Fibroblast of peridontal ligament (primary cell): ENCODE measurements around the gene IL12RB2.

ENCODE experiments used
- DNase-seq: peaks from one replicate; pipeline ENCODE4 v3.0.0-alpha.2; 2010; ENCODE audit errors: extremely low read depth

Gene IL12RB2

DNA sequence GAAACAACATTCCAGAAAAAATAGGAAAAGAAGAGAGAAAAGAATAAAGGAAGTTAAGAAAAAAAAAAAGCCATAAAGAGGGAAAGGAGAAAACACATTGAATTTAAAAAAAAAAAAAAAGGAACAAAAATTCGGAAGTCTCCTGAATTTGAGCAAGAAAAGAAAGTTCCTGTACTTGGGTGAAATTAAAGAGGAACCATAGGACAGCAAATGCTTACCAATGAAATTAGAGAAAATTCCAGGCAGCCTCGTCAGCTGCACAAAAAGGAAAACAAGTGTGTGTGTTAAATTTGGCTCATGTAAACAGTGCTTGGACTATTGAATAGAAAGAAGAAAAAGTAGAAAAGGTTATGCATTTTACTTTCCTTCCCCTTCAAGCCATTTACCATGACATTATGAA is 4.9 kb downstream of the IL12RB2 start:
- no peak for DNase-seq

DNA sequence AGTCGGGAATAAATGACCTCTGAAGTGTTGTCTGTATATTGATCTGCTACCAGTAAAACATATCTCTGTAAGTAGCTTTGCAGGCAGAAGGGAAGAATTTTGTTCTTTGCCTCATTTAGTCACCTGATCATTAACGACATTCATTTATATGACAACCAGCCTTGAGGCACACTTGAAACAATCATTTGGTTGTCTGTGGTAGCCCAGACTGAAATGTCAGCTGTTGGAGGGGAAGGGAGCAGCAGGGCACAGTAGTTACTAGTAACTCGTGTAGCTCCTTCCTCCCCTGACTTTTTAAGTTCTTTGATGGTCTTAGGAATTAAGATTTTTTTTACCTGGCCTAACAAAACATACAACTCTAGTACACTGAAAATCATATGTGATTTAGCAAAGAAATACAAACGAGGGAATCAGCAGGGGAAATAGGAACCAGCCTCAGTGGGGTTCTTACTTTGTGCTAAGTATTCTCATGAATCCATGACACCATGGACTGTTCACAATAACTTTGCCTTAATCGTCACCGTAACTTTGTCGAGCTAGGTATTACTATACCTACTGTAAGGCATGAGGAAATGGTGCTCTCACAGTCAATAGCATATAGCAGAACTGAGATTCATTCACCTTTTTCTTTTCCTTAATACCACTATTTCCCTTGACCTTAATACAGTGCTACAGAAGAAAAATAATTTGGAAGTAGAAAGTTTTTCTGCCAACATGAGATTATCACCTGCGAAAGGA is 6.4 kb downstream of the IL12RB2 start:
- DNase-seq = no peak

DNA sequence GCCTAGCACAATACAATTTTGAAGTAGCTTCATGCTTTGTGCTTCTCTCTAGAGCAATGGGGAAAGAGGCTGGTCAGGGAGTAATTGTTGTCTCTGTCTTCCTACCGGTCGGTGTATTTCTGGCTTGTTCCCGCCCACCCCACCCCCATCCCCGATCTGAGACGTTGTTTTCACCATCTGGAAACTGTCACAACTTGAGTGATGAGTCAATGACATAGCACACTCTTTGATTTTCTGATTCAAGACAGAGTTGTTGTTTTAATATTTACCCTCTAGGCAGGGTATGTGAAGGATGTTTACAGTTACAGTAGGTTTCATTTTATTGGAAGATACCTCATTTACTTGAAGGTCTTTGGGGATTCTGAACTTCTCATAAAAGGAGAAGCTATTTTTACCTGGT is 7.0 kb downstream of the IL12RB2 start:
- no peak for DNase-seq

DNA sequence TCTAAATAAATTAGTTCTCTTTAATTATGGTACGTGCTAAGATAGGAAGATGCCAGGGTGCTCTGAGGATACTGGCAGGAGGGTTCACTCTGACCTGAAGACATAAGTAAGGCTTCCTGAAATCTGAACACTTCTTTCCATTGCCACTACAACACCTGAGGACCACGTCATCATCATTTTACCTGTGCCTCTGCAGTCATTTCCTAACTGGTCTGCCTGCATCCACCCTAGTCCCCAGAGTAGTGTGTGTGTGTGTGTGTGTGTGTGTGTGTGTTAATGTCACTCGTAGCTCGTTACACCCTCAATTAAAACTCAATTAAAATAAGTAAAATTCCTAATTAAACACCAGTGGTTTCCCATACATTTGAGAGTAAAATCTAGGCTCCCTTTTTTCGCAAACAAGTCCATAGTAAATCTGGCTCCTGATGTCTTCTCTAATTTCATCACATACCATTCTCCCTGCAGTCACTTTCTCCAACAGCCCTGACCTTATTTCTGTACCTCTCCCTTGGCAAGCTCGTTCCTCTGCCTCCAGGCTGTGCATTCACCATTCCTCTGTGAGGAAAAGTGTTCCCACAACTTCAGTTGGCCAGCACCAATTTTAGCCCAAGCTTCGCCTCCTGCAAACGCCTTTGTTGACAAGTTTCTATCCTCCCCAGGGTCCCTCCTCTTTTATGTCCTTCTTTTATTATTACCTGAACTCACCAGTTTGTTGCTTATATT is 8.7 kb downstream of the IL12RB2 start:
- DNase-seq = no peak

DNA sequence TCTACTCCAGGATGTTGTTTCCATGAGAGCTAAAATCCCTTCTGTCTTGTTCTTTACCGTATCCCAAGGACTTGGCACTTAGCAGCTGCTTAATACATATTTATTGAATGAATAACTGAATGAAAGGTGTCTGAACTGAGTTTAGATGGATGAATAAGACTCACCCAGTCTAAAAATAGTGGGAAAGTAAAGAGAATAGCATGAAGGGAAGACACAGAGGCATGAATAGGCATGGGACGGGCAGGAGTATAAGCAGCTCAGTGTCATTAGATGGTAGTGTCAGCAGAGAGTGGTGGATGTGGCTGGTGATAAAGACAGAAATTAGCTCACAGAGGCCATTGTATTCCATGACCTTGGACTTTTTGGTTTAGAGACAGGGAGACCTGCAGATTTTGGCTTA is 9.2 kb downstream of the IL12RB2 start:
- DNase-seq = no peak

- no peak for DNase-seq
These were observed 10.1 kb downstream of the IL12RB2 start for GRCh38 chr1:67317803-67318202.

DNA sequence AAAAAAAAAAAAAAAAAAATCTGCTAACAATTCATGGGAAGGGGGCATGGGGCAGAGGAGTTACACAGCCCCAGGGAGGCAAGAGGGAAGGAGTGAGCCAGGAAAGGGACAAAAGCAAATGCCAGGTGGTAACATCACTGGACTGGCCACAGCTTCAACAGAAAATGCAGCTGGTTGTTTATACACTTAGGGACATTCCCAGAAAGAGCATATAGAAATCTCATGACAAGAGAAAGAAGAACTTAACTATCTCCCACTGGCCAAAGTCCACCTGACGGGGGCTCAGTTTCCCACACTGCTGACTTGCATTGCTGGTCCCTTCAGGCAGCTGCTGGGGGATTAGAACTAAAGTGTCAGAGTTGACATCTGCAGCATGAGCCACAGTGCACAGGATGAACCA is 14.8 kb downstream of the IL12RB2 start:
- no peak for DNase-seq

- no peak for DNase-seq
These were observed 15.4 kb downstream of the IL12RB2 start for GRCh38 chr1:67323087-67323486.

GRCh38 chr1:67324068-67324467 is 16.4 kb downstream of the IL12RB2 start:
- DNase-seq = no peak

- DNase-seq = no peak
These were observed 20.3 kb downstream of the IL12RB2 start for GRCh38 chr1:67327864-67328466.

DNA sequence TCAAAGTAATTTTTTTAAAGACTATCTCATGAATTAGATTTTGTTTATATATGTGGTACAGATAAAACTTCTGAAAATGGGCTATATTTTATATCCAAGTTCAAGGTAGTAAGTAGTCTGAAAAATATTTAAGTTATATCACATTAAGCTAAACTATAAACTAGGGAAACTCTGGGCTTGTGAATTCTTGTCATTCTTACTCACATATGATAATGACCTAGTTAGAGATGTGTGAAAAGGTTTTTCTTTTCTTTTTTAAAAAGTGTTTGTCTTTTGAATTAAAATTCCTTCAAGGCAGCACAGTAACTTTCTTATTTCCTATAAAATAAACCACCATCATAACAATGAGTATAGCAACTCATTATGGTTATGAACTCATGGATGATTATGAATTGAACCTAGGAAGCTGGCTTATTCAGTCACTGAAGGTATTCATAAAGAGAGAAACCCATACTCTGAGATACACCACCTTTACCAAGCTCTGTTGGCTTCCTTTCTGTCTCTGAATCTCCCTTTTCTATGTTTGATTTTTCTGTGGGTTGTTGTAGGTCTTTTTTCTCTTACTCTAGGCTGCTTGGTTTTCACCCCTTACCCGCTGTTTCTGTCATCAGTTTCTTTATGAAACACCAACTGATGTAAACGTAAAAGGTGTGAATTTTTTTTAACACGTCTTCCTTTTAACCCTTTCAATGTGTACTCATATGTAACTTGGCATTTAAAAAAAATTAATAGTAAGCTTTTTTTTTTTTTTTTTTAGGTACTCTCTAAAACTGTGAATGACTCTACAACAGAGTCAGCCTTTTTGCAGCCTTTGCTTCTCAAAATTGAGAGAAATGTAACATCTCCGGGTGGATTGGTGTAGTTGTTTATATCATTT is 25.2 kb downstream of the IL12RB2 start:
- no peak for DNase-seq

DNA sequence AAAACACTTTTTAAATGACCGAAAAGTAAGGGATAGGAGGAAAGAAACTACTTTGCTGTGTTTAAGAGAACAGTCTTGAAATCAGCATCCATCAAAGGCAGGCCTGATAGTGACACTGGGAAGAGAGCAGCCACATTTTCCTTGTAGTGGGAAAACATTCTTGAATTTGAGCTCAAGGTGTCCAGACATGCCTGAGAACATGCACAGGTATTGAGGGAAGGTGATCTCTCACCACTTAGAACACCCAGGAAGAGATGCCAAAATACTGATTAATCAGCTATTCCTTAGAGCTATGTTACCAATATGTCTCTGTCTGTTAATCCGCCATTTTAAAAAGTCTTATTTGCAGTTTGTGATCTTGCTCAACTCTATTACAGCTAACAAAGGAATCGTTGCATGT is 25.9 kb downstream of the IL12RB2 start:
- no peak for DNase-seq

DNA sequence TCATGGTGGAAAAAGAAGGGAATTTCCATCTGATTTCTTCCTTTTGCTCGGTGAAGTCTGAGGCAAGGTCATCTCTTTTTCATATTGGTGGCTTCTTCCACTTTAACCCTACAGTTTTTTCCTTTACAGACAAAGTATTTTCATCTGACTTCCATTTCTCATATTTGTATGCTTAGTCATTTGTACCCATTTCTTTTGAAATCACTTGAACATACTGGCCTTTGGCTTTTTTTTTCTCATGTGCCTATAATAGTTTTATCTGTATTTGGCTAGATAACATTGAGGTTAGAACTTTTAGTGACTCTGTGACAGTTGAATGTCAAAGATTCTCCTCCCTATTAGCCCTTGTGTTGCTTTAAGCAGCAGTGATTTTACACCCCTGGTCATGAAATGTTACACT is 27.7 kb downstream of the IL12RB2 start:
- no peak for DNase-seq

- DNase-seq = no peak
These were observed 28.5 kb downstream of the IL12RB2 start for GRCh38 chr1:67336157-67336556.

DNA sequence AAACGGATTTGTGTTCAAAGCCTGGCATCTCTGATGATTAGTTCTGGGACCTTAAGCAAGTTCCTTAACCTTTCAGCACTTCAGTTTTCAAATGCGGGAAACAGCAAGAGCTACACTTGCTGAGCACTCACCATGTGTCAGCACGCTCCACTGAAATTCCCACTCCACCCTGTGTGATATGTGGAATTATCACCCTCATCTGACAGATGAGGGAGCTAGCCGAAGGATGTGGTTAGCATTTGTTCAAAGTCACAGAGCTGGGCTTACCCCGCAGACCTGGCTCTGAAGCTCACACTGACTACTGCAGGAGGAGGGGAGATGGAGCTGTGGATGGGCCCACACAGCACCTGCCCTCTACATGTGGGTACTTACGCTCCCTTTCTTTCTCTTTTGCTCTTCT is 29.1 kb downstream of the IL12RB2 start:
- no peak for DNase-seq

DNA sequence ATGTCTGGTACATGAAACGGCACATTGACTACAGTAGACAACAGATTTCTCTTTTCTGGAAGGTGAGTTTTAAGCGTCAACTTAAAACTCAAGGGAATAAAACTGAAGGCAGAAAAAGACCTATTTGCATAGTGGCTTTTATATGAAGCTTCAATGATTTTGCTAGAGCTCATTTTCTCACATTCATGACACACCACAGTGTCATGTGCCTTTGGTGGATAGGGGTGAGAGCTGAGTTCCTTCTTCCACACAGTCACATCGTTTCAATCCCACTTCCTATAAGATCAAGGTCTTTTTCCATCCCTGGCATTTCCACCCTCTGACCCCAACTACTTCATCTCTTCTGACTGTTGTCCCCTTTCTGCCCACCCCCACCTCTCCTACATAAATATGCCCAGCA is 31.0 kb downstream of the IL12RB2 start:
- DNase-seq = no peak

DNA sequence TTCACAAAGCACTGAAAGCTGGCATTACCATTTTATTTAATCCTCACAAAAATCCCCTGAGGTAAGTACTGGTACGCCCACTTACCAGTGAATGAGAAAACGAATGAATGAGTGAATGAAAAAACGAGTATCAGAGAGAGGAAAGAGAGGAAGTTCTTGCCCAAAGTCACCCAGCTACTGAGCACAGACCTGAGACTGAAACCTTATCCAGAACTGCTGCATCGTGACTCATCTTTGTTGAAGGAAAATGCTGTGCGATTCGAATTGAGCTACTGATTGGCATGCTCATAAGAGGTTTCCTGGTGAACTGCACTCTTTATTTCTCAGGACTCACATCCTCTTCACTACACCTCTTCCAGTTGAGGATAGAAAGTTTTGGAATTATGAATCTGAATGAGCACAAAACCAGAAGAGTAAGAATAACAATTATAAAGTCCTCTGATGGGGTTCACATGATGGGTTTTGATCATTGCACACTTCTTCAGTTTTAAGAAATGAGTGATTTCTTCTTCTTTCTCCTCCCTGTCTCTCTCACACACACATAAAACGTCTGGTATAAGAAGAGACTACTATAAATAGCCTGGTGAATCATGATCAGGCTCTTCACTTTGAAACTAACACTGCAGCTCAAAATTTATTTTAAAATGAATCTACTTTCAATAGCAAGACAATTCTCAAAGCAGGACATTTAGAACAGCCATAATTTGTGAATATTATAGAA is 32.1 kb downstream of the IL12RB2 start:
- peak; percentile 81 for DNase-seq

GRCh38 chr1:67342076-67342890 is 34.6 kb downstream of the IL12RB2 start:
- DNase-seq = no peak

- no peak for DNase-seq
These were observed 37.9 kb downstream of the IL12RB2 start for GRCh38 chr1:67345556-67345955.

DNA sequence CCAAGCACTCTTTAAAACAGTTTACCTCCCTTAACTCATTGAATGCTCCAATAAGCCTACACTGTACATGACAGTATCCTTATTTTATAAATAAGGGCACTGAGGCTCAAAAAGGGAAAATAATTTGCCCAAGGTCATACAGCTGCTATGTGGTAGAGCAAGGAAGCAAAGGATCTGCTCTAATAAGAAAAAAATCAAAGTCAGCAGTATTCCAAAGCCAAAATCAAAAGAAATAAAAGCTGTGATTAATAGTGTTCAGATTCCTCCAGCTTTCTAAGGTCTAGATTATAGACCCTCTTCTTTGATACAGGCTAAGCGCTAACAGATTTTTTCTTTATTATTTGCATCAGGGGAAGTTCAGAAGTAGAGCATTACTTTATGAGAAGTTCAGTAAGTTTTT is 39.3 kb downstream of the IL12RB2 start:
- DNase-seq = no peak
